Left colon (tissue), 2 donors: ENCODE measurements around the gene LMO7. TPM values are rescaled to one million over a fixed set of nuclear protein-coding genes. Genes with fewer than 3 reads are reported as not detected.

Source experiments
- ATAC-seq: fragments of 200-7000 bp; cut with Tn5 transposase; one replicate; pipeline ENCODE4 v1.9.1; 2020; ENCODE audit warnings: mild to moderate bottlenecking, moderate library complexity
- DNase-seq, 2 donors: peaks; one replicate each; pipeline ENCODE4 v3.0.0-alpha.2; 2020
- intact Hi-C, 2 donors: fragments of 100-400 bp; cut with DNase I in 1 of 2; cut with micrococcal nuclease in 1 of 2; formaldehyde crosslinking; loops; one replicate each; pipeline versions ENCODE4 v1.11.2 to v1.14.0; 2022; cut with DNase I, micrococcal nuclease
- total RNA-seq, 2 donors: library from RNA; stranded (reverse); fragmentation: NEBNext Ultra II Directional; extraction: Animal tissue kit (Norgen Biotek cat#: 25700); gene quantifications; one replicate each; pipeline ENCODE4 v1.2.1, GENCODE V29; 2021
- donor health status: DM: no; HTN: no; CAD: no.
- donor health status: DM: yes; HTN: yes; CAD: no.

LMO7 gene
- total RNA-seq, 2 donors from 2014 or later, result 169 to 239 TPM

DNA sequence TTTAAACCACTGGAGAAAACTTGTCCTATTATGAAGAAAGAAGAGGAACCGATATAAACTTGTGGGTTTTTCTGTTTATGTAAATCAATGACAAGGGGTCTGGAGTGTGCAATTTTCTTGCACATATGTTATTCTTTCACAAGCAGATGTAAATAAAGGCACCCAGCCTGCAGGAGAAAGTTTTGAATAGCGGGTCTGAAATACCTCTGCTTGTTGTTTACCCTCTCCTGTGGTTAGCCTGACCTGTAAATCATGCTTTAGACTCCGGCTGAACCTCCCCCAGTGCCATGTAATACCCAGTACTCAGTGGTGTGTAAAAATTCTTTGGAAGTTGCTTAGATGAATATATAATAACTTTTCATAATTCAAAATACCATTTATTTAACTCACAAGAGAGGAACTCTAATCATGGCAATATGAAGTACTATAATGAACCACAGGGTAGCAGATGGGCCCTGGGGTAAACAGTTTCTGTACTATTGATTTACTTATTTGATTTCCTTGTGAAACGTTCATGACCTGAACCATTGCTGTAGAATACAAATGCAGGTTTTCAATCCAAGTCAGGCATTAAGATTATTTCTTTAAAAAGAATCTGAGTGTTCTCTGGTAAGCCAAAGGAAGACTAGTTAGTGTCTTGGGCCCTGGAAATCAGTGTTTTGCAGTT, 245.1 kb downstream of the LMO7 start:
- ATAC-seq (no peak), DNase-seq (no peak)
- intact Hi-C loops, result no loop called here

DNA sequence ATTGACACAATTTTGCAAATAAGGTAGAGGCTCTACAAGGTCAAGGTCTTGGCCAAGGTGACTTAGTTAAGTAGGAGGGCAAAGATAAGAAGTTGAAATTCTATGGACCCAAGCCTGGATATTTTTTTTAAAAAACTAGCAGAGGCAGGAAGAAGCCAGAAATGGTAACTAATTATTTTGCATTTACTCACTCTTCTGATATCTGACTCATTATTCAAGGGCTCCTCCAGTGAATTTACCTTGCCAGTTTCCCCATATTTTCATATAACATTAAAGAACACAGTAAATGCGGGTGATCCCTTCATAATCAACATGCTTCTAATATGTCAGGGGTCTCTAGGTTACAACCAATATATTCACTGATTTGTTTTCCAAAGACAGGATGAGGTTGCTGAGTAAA, 246.1 kb downstream of the LMO7 start:
- intact Hi-C loops, result no loop called here
- no peak for DNase-seq
- ATAC-seq, result no peak

DNA sequence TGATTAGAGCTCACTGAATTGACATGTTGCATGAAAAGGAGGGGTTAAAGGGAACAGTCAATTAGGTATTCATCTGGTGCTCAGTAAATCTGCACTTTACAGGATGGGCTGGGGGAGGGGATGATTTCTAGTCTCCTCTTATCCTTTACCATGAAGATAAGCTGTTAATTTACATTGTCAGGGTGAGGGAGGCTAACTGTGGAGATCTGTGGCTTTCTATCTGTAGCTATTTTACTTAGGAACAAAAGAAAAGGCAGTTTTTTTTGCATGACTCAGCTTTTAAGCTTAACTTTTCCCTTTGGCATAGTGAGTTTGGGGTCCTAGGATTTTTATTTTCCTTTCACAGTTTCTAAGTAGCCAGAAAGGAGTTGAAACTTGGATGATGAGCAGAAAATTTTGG, 253.3 kb downstream of the LMO7 start:
- no peak for ATAC-seq
- intact Hi-C loops, result no loop called here
- no peak for DNase-seq

DNA sequence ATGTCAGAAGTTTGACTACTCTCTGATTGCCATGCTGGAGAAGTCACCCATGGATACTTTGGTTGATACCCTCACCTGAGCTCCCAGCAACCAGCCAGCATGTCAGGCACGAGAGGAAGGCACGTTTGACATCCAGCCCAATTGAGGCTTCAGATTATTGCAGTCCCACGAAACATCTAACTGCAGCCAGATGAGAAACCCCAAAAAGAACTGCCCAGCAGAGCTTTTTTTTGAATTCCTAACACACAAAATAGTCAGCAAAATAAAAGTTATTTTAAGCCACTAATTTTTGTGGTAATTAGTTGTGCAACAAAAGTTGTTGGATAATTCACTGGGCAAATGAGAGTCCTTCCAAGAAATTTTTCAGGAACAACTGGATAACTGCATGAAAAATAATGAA, 259.0 kb downstream of the LMO7 start:
- intact Hi-C loops, result no loop called here
- ATAC-seq (no peak), DNase-seq (no peak)

DNA sequence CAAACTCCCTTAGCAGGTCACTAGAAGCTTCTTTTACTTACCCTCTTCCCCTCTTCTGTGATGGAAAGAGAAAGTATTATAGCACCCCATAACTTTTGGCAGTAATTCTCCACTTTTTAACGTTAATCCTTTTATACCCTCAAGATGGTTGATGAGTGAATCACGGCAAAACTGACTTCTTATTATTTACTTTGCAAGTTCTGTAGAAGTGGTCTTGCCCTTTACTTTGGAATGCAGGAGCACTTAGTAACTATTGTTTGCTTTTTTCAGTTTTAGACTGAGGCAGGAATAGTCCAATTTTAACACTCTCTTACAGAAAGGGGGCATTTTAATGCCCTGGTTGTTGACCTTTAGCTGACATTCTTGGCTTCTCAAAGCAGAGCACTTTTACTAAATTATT, 260.1 kb downstream of the LMO7 start:
- intact Hi-C loops, result no loop called here
- ATAC-seq, result no peak
- no peak for DNase-seq

DNA sequence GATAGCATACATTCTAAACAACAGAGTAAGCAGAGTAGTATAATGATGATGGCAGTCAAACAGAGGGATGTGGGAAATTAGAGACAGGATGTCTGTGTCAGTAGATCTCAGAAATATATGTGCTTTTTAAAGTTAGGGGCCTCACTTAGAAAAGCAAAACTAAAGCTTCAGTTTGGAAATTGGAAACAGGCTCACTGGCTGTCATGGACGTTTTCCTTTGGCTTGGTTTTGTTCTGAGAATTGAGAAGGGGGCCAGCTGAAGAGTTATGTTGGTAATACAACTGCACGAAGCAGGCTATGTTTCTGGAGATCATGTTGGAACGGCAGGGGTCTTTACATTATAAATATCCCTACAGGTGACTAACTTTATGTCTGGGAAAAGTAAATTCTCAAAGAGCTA, 261.3 kb downstream of the LMO7 start:
- intact Hi-C loops, result no loop called here
- DNase-seq, result no peak
- no peak for ATAC-seq

DNA sequence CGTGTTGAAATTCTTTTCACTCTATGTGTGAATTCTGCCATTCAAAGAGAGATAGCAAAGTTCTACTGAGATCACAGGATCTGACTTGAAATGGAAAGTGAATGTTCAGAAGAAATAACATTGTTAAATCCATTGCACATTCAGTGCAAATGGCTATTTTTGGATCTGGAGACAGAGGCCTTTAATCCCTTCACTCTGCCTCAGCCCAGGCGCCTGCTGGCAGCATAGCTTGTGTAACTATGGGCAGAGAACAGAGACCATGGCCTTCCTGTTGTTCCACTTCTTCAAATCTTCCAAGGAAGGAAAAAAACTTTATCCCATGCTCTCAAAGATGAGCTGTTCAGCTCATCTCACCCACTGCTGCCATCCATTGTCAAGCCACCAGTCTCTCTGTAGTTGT, 265.4 kb downstream of the LMO7 start:
- ATAC-seq (no peak), DNase-seq (no peak)
- intact Hi-C loops, result no loop called here

DNA sequence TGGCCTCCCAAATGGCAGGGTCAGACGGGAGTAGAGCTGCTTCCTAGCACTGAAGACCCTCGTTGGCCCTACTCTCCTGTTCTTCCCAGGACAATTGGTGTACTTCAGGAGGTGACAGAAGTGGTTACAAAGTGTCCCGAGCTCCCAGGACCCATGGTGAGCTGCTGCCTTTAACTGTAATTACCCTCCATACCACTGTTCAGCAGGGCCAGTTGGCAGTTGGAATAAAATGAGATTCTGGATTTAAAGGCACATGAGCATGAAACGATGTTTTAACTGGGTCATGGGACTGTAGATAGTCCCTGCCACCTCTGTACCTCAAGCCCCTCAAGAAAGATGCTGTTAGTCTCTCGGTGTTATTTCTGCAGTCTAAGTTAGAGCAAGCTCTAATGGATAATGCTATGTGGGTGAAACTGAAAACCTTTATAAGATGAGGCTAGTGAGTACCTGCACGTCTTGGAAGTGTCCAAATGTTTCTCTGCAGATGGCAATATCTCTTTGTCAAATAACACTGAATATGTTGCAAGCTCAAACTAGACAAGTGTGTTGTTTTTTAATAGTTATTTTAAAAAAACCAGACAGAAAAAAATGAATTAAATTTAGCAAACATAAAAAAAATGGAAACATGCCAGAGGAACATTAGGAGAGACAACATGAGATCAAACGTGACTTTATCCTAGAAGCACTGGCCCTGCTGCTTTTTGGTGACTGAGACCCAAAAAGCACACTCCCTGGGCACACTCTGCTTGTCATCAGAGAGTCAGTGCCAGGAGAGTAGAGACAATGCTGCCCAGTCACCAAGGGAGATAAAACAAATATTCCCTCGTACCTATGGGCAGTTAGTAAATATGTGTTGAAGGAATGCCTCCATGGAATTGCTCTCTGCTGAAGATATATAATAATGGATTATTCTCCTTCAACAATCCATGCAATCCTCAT, 266.3 kb downstream of the LMO7 start:
- peak; percentile 29 for ATAC-seq
- intact Hi-C loops, result no loop called here

DNA sequence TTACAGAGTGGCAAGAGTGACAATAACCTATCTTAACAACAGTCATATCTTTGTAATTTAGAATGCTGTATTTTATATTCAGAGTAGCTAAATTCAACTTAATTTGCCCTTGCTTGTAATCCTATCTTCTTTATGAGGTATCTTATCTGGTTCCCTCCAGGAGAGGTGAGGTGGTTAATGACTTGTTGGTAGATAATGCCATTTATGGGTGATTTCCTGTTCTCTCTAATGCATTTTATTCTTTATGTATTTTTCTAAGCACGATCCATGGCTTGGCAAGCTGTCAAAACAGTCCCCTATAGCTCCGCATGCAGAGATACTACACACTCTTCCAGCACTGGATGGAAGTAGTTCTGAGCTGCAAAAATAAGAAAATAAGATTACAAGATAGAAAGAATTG, 267.9 kb downstream of the LMO7 start:
- ATAC-seq, result no peak
- intact Hi-C loops, result no loop called here

More for the DNA sequence above, 266.3 kb downstream of the LMO7 start:
- DNase-seq, result no peak

DNA sequence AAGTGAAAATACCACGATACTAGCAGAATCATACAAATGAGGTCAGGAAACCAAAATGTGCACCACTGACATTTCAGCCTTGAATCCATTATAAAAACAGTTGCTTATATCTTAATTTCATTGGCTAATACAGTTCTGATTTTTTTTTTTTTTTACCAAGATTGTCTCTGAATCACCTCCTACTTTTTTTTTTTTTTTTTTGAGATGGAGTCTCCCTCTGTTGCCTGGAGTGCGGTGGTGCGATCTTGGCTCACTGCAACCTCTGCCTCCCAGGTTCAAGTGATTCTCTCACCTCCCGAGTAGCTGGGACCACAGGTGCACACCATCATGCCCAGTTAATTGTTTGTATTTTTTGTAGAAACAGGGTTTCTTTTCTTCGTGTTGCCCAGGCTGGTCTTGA, 270.2 kb downstream of the LMO7 start:
- no peak for DNase-seq
- intact Hi-C loops, result no loop called here
- ATAC-seq, result no peak

More for the DNA sequence above, 267.9 kb downstream of the LMO7 start:
- no peak for DNase-seq

DNA sequence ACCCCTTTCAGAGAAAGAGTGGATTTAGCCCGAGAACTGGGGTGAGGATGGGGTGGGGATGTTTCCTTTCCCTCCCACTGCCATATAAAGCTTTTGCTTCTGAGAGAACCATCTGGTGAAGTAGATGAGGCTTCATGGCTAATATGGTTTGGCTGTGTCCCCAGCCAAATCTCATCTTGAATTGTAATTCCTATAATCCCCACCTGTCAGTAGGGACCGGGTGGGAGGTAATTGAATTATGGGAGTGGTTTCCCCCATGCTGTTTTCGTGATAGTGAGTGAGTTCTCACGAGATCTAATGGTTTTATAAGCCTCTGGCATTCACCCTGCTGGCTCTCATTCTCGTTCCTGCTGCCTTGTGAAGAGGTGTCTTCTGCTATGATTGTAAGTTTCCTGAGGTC, 270.9 kb downstream of the LMO7 start:
- ATAC-seq (no peak), DNase-seq (no peak)
- intact Hi-C loops, result no loop called here

DNA sequence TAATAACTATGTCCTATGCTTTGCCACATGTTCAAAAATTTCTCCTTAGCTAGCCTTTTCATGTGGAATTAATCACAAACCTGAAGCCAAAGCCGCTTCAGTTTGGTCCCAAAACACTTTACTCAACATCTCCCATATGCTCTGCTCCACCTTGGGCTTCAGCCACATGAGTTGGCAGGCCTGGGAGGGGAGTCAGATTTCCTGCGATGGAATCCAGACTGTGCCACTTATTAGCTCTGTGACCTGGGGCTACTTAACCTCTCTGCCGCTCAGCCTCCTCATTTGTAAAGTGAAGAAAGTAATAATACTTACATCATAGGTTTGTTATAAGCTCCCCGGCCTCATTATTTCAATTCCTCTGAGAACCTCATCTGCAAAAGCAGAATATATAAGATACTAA, 272.0 kb downstream of the LMO7 start:
- DNase-seq, result no peak
- no peak for ATAC-seq
- intact Hi-C loops, result no loop called here

Other genes starting within 250 kb of the LMO7 start
- gene TBC1D4, start 154.2 kb upstream of the LMO7 start, total RNA-seq, result 10 to 100 TPM; 19.4 to 19.8 TPM
- 100 to 1,000 TPM; 121 to 152 TPM for gene COMMD6, start 98.5 kb upstream of the LMO7 start, total RNA-seq
- 10 to 100 TPM; 40.8 to 43.6 TPM for gene UCHL3, start 86.5 kb upstream of the LMO7 start, total RNA-seq